Mesendoderm (in vitro differentiated cells): ENCODE measurements around the gene AFF3.

Experiments used
- DNase-seq: peaks from one replicate; pipeline ENCODE4 v3.0.0; 2013
- H2AK5ac ChIP-seq: 2 replicates; pipeline ENCODE4 v1.6.1; 2013; ENCODE audit warnings: low read length, inconsistent platforms
- H2BK120ac ChIP-seq: 2 replicates; pipeline ENCODE4 v1.6.1; 2013; ENCODE audit warnings: low read depth, mild to moderate bottlenecking, low read length, moderate library complexity, mixed read lengths
- H2BK15ac ChIP-seq: replicated peaks from 2 replicates; pipeline ENCODE4 v1.6.1; 2013; ENCODE audit warnings: low read depth, mild to moderate bottlenecking, moderate library complexity
- H2BK5ac ChIP-seq: 2 replicates; pipeline ENCODE4 v1.6.1; 2013; ENCODE audit warnings: low read length, inconsistent platforms
- H3K18ac ChIP-seq: 2 replicates; pipeline ENCODE4 v1.6.1; 2013; ENCODE audit warnings: mild to moderate bottlenecking, low read length, mixed read lengths
- H3K23ac ChIP-seq: one replicate; pipeline ENCODE4 v1.6.1; 2013; ENCODE audit warnings: low read length
- H3K27ac ChIP-seq: 2 replicates; pipeline ENCODE4 v1.5.1; 2013; ENCODE audit warnings: low read depth, mild to moderate bottlenecking, inconsistent platforms, low read length, moderate library complexity
- H3K27me3 ChIP-seq: 2 replicates; pipeline ENCODE4 v1.6.1; 2013; ENCODE audit warnings: low read length, control low read depth, mild to moderate bottlenecking, inconsistent platforms; ENCODE audit not compliant: insufficient read depth, poor library complexity
- H3K36me3 ChIP-seq: 2 replicates; pipeline ENCODE4 v1.6.1; 2013; ENCODE audit warnings: low read length, inconsistent platforms; ENCODE audit not compliant: control insufficient read depth, insufficient read depth
- H3K4ac ChIP-seq: one replicate; pipeline ENCODE4 v1.6.1; 2013; ENCODE audit warnings: low read depth, mild to moderate bottlenecking, low read length, moderate library complexity
- H3K4me1 ChIP-seq: 2 replicates; pipeline ENCODE4 v1.6.1; 2013; ENCODE audit warnings: low read depth, low read length, inconsistent platforms; ENCODE audit not compliant: control insufficient read depth
- H3K4me2 ChIP-seq: 2 replicates; pipeline ENCODE4 v1.6.1; 2013; ENCODE audit warnings: low read length
- H3K4me3 ChIP-seq: 2 replicates; pipeline ENCODE4 v1.5.1; 2013; ENCODE audit warnings: mild to moderate bottlenecking, low read length
- H3K56ac ChIP-seq: one replicate; pipeline ENCODE4 v1.6.1; 2013; ENCODE audit warnings: low read length
- H3K79me1 ChIP-seq: 2 replicates; pipeline ENCODE4 v1.6.1; 2013; ENCODE audit warnings: low read length, inconsistent platforms
- H3K79me2 ChIP-seq: 2 replicates; pipeline ENCODE4 v1.6.1; 2013; ENCODE audit warnings: mild to moderate bottlenecking, low read length; ENCODE audit not compliant: control insufficient read depth, insufficient read depth
- H3K9ac ChIP-seq: 2 replicates; pipeline ENCODE4 v1.6.1; 2013; ENCODE audit warnings: low read length, inconsistent platforms
- H4K5ac ChIP-seq: one replicate; pipeline ENCODE4 v1.6.1; 2013; ENCODE audit warnings: low read length
- H4K8ac ChIP-seq: one replicate; pipeline ENCODE4 v1.6.1; 2013; ENCODE audit warnings: low read depth, mild to moderate bottlenecking, control low read depth, low read length, moderate library complexity
- WGBS: extraction: QIAGEN DNeasy Blood & Tissue Kit; methylation state at CpG from one replicate; pipeline ENCODE4 v1.1.7; 2013; ENCODE audit warnings: low lambda C conversion rate, missing lambda C conversion rate; ENCODE audit not compliant: insufficient coverage; ENCODE audit errors: extremely low coverage; 5-methylcytosine and 5-hydroxymethylcytosine counted together

The AFF3 gene

GRCh38 chr2:99841749-99842148 is 300.6 kb downstream of the AFF3 start:
- H3K9ac ChIP-seq = no peak overlapping the region
- no peak overlapping the region for H3K4me2 ChIP-seq
- H3K4me1 ChIP-seq = no peaks in the 10 kb centered on the region

DNA sequence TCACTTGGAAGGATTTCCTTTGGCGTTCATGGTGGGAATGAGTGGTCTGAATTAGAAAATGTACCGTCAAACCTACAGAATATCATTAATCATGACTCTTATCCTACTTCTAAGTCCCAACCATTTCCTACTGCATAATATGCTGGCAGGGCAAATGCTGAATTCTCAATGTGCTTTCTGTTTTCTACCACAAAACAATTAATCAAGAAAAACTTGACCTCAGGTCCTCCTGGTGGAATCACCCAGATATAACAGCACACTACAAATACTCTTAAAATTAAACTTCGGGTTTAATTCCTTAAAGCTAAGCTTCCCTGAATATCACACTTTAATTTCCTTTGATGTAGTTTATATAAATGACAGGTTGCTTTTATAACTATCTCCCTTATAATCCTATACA is 301.6 kb downstream of the AFF3 start:
- Histone ChIP-seq H3K27me3 (no peaks in the 10 kb centered on the region), H2BK15ac (no peak overlapping the region), H2BK120ac (no peak overlapping the region), H2BK5ac (no peak overlapping the region), H3K79me2 (no peaks in the 10 kb centered on the region), H3K4ac (no peak overlapping the region), H3K36me3 (no peaks in the 10 kb centered on the region), H4K8ac (no peak overlapping the region), H3K4me2 (no peak overlapping the region), H4K5ac (no peak overlapping the region), H3K27ac (no peak overlapping the region), H3K9ac (no peak overlapping the region), H3K4me1 (no peaks in the 10 kb centered on the region), H2AK5ac (no peak overlapping the region), H3K23ac (no peak overlapping the region), H3K4me3 (no peak overlapping the region), H3K56ac (no peak overlapping the region), H3K18ac (no peak overlapping the region), H3K79me1 (no peaks in the 10 kb centered on the region)
- no peak for DNase-seq
- WGBS = no CpG with 5 or more reads among the region's 3 CpGs

More at GRCh38 chr2:99841749-99842148, 300.6 kb downstream of the AFF3 start:
- no peak overlapping the region for H4K5ac ChIP-seq
- no peak overlapping the region for H3K23ac ChIP-seq
- H2BK120ac ChIP-seq = no peak overlapping the region
- WGBS = no CpG with 5 or more reads among the region's 3 CpGs
- H4K8ac ChIP-seq = no peak overlapping the region
- H3K56ac ChIP-seq = no peak overlapping the region
- DNase-seq = peak; percentile 41
- H3K36me3 ChIP-seq = no peaks in the 10 kb centered on the region
- H3K27me3 ChIP-seq = no peaks in the 10 kb centered on the region
- no peak overlapping the region for H2BK5ac ChIP-seq
- H3K18ac ChIP-seq = no peak overlapping the region
- H3K27ac ChIP-seq = no peak overlapping the region
- no peaks in the 10 kb centered on the region for H3K79me1 ChIP-seq
- H2AK5ac ChIP-seq = no peak overlapping the region
- H3K4ac ChIP-seq = no peak overlapping the region
- no peaks in the 10 kb centered on the region for H3K79me2 ChIP-seq
- H2BK15ac ChIP-seq = no peak overlapping the region
- H3K4me3 ChIP-seq = no peak overlapping the region

DNA sequence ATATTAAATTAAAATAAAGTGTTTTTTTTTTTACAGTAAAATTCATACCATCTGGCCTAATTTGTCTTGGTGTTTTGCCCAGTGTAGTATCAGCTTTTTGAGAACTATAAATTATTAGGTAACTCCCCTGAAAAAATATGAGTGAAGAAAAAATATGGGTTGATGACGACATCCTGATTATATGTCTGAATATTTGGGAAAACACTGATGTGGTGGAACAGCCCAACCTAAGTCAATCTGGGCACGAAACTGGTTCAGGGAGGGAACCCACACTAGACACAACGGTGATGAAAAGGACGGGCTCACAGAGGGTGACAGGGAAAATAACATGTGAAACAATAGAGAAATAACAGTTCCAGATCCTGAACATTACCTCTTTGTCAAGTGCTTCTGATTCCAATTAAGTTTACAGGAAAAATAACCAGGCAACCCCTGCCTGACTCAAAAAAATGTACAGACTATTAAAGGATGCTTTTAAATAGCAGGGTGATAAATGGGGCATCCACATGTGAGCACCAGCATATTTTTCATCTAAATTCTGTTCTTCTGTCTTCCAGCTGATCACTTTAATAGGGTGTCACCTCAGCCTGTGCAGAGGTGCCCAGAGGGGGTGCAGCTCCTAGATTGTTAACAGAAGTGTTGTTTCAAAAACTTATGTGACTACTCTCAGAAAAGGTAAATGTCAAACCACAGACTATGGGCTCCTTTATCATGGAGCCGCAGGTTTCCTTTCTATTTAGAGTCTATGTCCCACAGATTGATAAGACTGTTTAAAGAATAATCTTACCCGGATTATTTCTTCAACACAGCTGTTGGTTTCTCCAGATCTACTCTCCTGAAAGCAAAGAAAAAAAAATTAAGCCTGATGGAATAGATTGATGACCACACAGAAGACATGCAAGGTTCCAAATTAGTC is 305.4 kb downstream of the AFF3 start:
- Histone ChIP-seq H3K56ac (no peak overlapping the region), H3K79me1 (no peaks in the 10 kb centered on the region), H3K4me3 (no peak overlapping the region), H4K5ac (no peak overlapping the region), H3K4me1 (no peaks in the 10 kb centered on the region), H3K27ac (no peak overlapping the region), H4K8ac (no peak overlapping the region), H3K18ac (no peak overlapping the region), H3K23ac (no peak overlapping the region), H3K4ac (no peak overlapping the region), H3K4me2 (no peak overlapping the region), H2BK15ac (no peak overlapping the region), H2AK5ac (no peak overlapping the region), H2BK120ac (no peak overlapping the region), H2BK5ac (no peak overlapping the region), H3K9ac (no peak overlapping the region), H3K36me3 (no peaks in the 10 kb centered on the region), H3K27me3 (no peaks in the 10 kb centered on the region), H3K79me2 (no peaks in the 10 kb centered on the region)
- DNase-seq = no peak
- no CpG with 5 or more reads among the region's 6 CpGs for WGBS

- H3K79me1 ChIP-seq = no peaks in the 10 kb centered on the region
- no peak overlapping the region for H2BK5ac ChIP-seq
- H2AK5ac ChIP-seq = no peak overlapping the region
- no peak overlapping the region for H4K8ac ChIP-seq
- H3K36me3 ChIP-seq = no peaks in the 10 kb centered on the region
- H3K4me1 ChIP-seq = no peaks in the 10 kb centered on the region
- no peak overlapping the region for H3K27ac ChIP-seq
- H3K18ac ChIP-seq = no peak overlapping the region
- H3K4ac ChIP-seq = no peak overlapping the region
- no peaks in the 10 kb centered on the region for H3K79me2 ChIP-seq
- no CpG with 5 or more reads among the region's 6 CpGs for WGBS
- H3K9ac ChIP-seq = no peak overlapping the region
- H2BK15ac ChIP-seq = no peak overlapping the region
- H3K56ac ChIP-seq = no peak overlapping the region
- H3K4me3 ChIP-seq = no peak overlapping the region
- H3K23ac ChIP-seq = no peak overlapping the region
- DNase-seq = no peak
- no peak overlapping the region for H4K5ac ChIP-seq
- H2BK120ac ChIP-seq = no peak overlapping the region
- no peak overlapping the region for H3K4me2 ChIP-seq
- no peaks in the 10 kb centered on the region for H3K27me3 ChIP-seq
Measured at GRCh38 chr2:99834426-99834825, 308.0 kb downstream of the AFF3 start.

GRCh38 chr2:99833586-99834201 is 308.7 kb downstream of the AFF3 start:
- no peak overlapping the region for H3K4me2 ChIP-seq
- no peak overlapping the region for H3K23ac ChIP-seq
- H3K27me3 ChIP-seq = no peaks in the 10 kb centered on the region
- no peaks in the 10 kb centered on the region for H3K4me1 ChIP-seq
- no peak overlapping the region for H4K8ac ChIP-seq
- no peak overlapping the region for H2BK120ac ChIP-seq
- H3K4me3 ChIP-seq = no peak overlapping the region
- H3K4ac ChIP-seq = no peak overlapping the region
- no CpG with 5 or more reads among the region's 8 CpGs for WGBS
- no peak overlapping the region for H2BK5ac ChIP-seq
- H3K79me2 ChIP-seq = no peaks in the 10 kb centered on the region
- no peak overlapping the region for H2BK15ac ChIP-seq
- no peak for DNase-seq
- H2AK5ac ChIP-seq = no peak overlapping the region
- H3K79me1 ChIP-seq = no peaks in the 10 kb centered on the region
- H3K18ac ChIP-seq = no peak overlapping the region
- H3K27ac ChIP-seq = no peak overlapping the region
- no peak overlapping the region for H3K56ac ChIP-seq
- H3K36me3 ChIP-seq = no peaks in the 10 kb centered on the region
- H4K5ac ChIP-seq = no peak overlapping the region
- H3K9ac ChIP-seq = no peak overlapping the region
